K562 (cell line): ENCODE measurements around the gene PIP4K2C. TPM values are rescaled to one million over a fixed set of nuclear protein-coding genes. Genes with fewer than 3 reads are reported as not detected.

Experiments
- ATAC-seq: fragments of 200-7000 bp; cut with Tn5 transposase; 3 replicates; pipeline ENCODE4 v1.9.1; 2020; ENCODE audit warnings: moderate library complexity
- BruUV-seq: library from RNA; stranded (reverse); fragments of 400-500 nt; replicated peaks from 2 replicates; lab custom pipeline; 2021; lab: Mats Ljungman, UMichigan
- CTCF ChIA-PET: fragments of 300-600 bp; formaldehyde crosslinking; extraction: SDS; loops from one replicate; lab custom pipeline; 2021; ENCODE audit warnings: low intra/inter-chr PET ratio; lab: Yijun Ruan, JAX
- POLR2A ChIA-PET: fragments of 300-600, 350-650 bp; sonication (Branson Sonifier 250); formaldehyde crosslinking; extraction: SDS; loops from one replicate; lab custom pipeline; 2021; ENCODE audit warnings: antibody characterized with exemption, inconsistent platforms; lab: Yijun Ruan, JAX
- DNase-seq, 4 experiments: peaks; one replicate each; pipeline versions ENCODE4 v3.0.0 to v3.0.0-alpha.2; 2011 to 2018; ENCODE audit warnings: low spot score in 3 of 4, mixed read lengths in 3 of 4; ENCODE audit errors: extremely low read depth in 1 of 4
- FAIRE-seq: peaks from 2 replicates; lab custom pipeline; 2011; peaks lifted over from hg19 to GRCh38; lab: Jason Lieb, UNC
- H2AFZ ChIP-seq: 2 replicates; pipeline ENCODE4 v1.6.0; 2011; ENCODE audit warnings: low read depth, low read length, control low read depth, inconsistent platforms
- H3K27ac ChIP-seq: fragments of 200-600 bp; 3 replicates; pipeline ENCODE4 v1.8.0; 2011; ENCODE audit warnings: low read depth, mild to moderate bottlenecking, control low read depth, inconsistent platforms, low read length, moderate library complexity, mixed read lengths; ENCODE audit errors: extremely low read depth
- H3K27me3 ChIP-seq, 2 experiments: fragments of 300-600 bp in 1 of 2; 2 replicates in 1 of 2; 3 replicates in 1 of 2; pipeline versions ENCODE4 v1.6.0 to v1.8.0; 2011; ENCODE audit warnings: inconsistent platforms in 2 of 2, low read length in 2 of 2, mild to moderate bottlenecking in 1 of 2, mixed read lengths in 1 of 2, moderate library complexity in 1 of 2; ENCODE audit not compliant: control insufficient read depth in 2 of 2, insufficient read depth in 2 of 2
- H3K36me3 ChIP-seq: fragments of 300-600 bp; 3 replicates; pipeline ENCODE4 v1.8.0; 2011; ENCODE audit warnings: mild to moderate bottlenecking, low read length, inconsistent platforms; ENCODE audit not compliant: control insufficient read depth, insufficient read depth
- H3K4me1 ChIP-seq, 2 experiments: fragments of 200-600 bp in 1 of 2; replicated peaks in 1 of 2; 2 replicates in 1 of 2; 3 replicates in 1 of 2; pipeline versions ENCODE4 v1.5.1 to v1.8.0; 2011; ENCODE audit warnings: inconsistent platforms in 2 of 2, low read length in 2 of 2, mild to moderate bottlenecking in 1 of 2, mixed read lengths in 1 of 2, moderate library complexity in 1 of 2; ENCODE audit not compliant: control insufficient read depth in 2 of 2, insufficient read depth in 2 of 2
- H3K4me2 ChIP-seq: 2 replicates; pipeline ENCODE4 v1.6.1; 2011; ENCODE audit warnings: low read length, control low read depth, inconsistent platforms, mixed read lengths; ENCODE audit not compliant: insufficient read depth
- H3K4me3 ChIP-seq: fragments of 200-600 bp; sonication (generic), shearing (Covaris generic); 2 replicates; pipeline ENCODE4 v1.5.1; 2016; ENCODE audit warnings: control low read depth, inconsistent platforms
- H3K79me2 ChIP-seq: fragments of 200-600 bp; 3 replicates; pipeline ENCODE4 v1.8.0; 2011; ENCODE audit warnings: low read length, inconsistent platforms; ENCODE audit not compliant: control insufficient read depth, insufficient read depth
- H3K9ac ChIP-seq, 2 experiments: 2 replicates each; pipeline versions ENCODE4 v1.6.0 to v1.6.1; 2011; ENCODE audit warnings: low read depth in 2 of 2, low read length in 2 of 2, control low read depth in 1 of 2, inconsistent platforms in 1 of 2, mild to moderate bottlenecking in 1 of 2, mixed read lengths in 1 of 2; ENCODE audit not compliant: insufficient read depth in 1 of 2
- H3K9me1 ChIP-seq: one replicate; pipeline ENCODE4 v1.6.0; 2011; ENCODE audit warnings: inconsistent platforms, mild to moderate bottlenecking, low read length, moderate library complexity; ENCODE audit not compliant: control insufficient read depth, insufficient read depth
- H3K9me3 ChIP-seq: replicated peaks from 2 replicates; pipeline ENCODE4 v1.5.1; 2011; ENCODE audit warnings: low read depth, low read length, inconsistent platforms; ENCODE audit not compliant: control insufficient read depth, insufficient read depth
- H4K20me1 ChIP-seq: replicated peaks from 2 replicates; pipeline ENCODE4 v1.6.1; 2011; ENCODE audit warnings: low read length, inconsistent platforms, mixed read lengths; ENCODE audit not compliant: control insufficient read depth, insufficient read depth
- ARID1B ChIP-seq: fragments of 450-650 bp; IDR thresholded peaks from 2 replicates; pipeline ENCODE4 v1.6.1; 2016; ENCODE audit warnings: antibody characterized with exemption, mild to moderate bottlenecking, inconsistent platforms
- EP400 ChIP-seq: fragments of 450-650 bp; IDR thresholded peaks from 2 replicates; pipeline ENCODE4 v1.6.1; 2017; ENCODE audit warnings: antibody characterized with exemption, mild to moderate bottlenecking, moderate library complexity
- ERF ChIP-seq: fragments of 450-650 bp; formaldehyde crosslinking; IDR thresholded peaks from 2 replicates; pipeline ENCODE4 v1.4.0; 2020; ENCODE audit warnings: mild to moderate bottlenecking, mixed read lengths
- FOXM1 ChIP-seq, 2 experiments: fragments of 450-650 bp in 1 of 2; sonication (generic) in 1 of 2; formaldehyde crosslinking in 1 of 2; IDR thresholded peaks; 2 replicates each; pipeline versions ENCODE4 v1.6.1 to v1.9.0; 2017 to 2022; ENCODE audit warnings: low read depth in 2 of 2, mild to moderate bottlenecking in 2 of 2, missing genetic modification reagents in 1 of 2, moderate library complexity in 1 of 2
- KDM2B ChIP-seq: fragments of 250-450 bp; sonication (Bioruptor Pico); IDR thresholded peaks from 2 replicates; pipeline ENCODE4 v1.8.0; 2021; ENCODE audit warnings: mild to moderate bottlenecking, moderate library complexity
- KDM5B ChIP-seq: fragments of 200-600 bp; sonication (generic); IDR thresholded peaks from 2 replicates; pipeline ENCODE4 v1.6.1; 2012; ENCODE audit warnings: low read depth, mild to moderate bottlenecking, moderate library complexity, low read length, control low read depth, inconsistent platforms; ENCODE audit not compliant: insufficient replicate concordance
- NCOA4 ChIP-seq: fragments of 450-650 bp; IDR thresholded peaks from 2 replicates; pipeline ENCODE4 v1.6.1; 2018; ENCODE audit warnings: mild to moderate bottlenecking; ENCODE audit not compliant: partially characterized antibody
- NELFE ChIP-seq: IDR thresholded peaks from 2 replicates; pipeline ENCODE4 v1.6.1; 2011; ENCODE audit warnings: mild to moderate bottlenecking; ENCODE audit not compliant: insufficient read depth, insufficient read length
- NRF1 ChIP-seq, 2 experiments: fragments of 450-650 bp; IDR thresholded peaks in 1 of 2; conservative IDR thresholded peaks in 1 of 2; 2 replicates each; pipeline ENCODE4 v1.6.1; 2014; ENCODE audit warnings: mild to moderate bottlenecking in 2 of 2
- PHF8 ChIP-seq: fragments of 200-600 bp; sonication (generic); IDR thresholded peaks from 2 replicates; pipeline ENCODE4 v1.6.1; 2012; ENCODE audit warnings: mixed run types, mild to moderate bottlenecking, inconsistent platforms, low read length, moderate library complexity, borderline replicate concordance
- POLR2A ChIP-seq: fragments of 450-650 bp; conservative IDR thresholded peaks from 2 replicates; pipeline ENCODE4 v1.6.1; 2016
- SAFB ChIP-seq: fragments of 200-400 bp; formaldehyde crosslinking; IDR thresholded peaks from 2 replicates; pipeline ENCODE4 v1.6.1; 2017; ENCODE audit warnings: low read depth, low read length, borderline replicate concordance
- SLC30A9 ChIP-seq: fragments of 250-450 bp; sonication (Bioruptor Pico); IDR thresholded peaks from 2 replicates; pipeline ENCODE4 v1.8.0; 2022; ENCODE audit warnings: mild to moderate bottlenecking, moderate library complexity
- SP1 ChIP-seq: sonication (generic); formaldehyde crosslinking; IDR thresholded peaks from 2 replicates; pipeline ENCODE4 v1.8.1; 2022; ENCODE audit warnings: mild to moderate bottlenecking, missing genetic modification reagents
- YY1 ChIP-seq, 3 experiments: IDR thresholded peaks; 2 replicates each; pipeline ENCODE4 v1.6.1; 2011; ENCODE audit warnings: low read length in 2 of 3, mild to moderate bottlenecking in 2 of 3, moderate library complexity in 2 of 3, borderline replicate concordance in 1 of 3, control low read depth in 1 of 3, low read depth in 1 of 3; ENCODE audit not compliant: insufficient read depth in 3 of 3, insufficient replicate concordance in 2 of 3, control insufficient read depth in 1 of 3, insufficient read length in 1 of 3; ENCODE audit errors: extremely low read depth in 1 of 3
- WGBS: fragments of 100-300 bp; shearing (Covaris generic); methylation state at CpG from one replicate; pipeline ENCODE4 v1.1.6; 2016; ENCODE audit warnings: low coverage, mixed read lengths; ENCODE audit not compliant: insufficient coverage; ENCODE audit errors: missing lambda C conversion rate; 5-methylcytosine and 5-hydroxymethylcytosine counted together
- in situ Hi-C: fragments of 300-500 bp; cut with MboI; formaldehyde crosslinking; loops from 4 replicates; pipeline ENCODE4 v1.15.0; 2018; ENCODE audit warnings: inconsistent platforms, mixed read lengths
- intact Hi-C: fragments of 100-400 bp; cut with micrococcal nuclease; formaldehyde crosslinking; loops from 2 replicates; pipeline ENCODE4 v1.14.2; 2022
- polyA plus RNA-seq, 8 experiments: library from polyadenylated mRNA; depleted of rRNA in 4 of 8; stranded (reverse) in 5 of 8; unstranded in 3 of 8; fragments of >200 nt; fragmentation: Nextera tagmentation in 2 of 8; fragmentation: Illumina TruSeq in 1 of 8; extraction: Ambion mirVana in 2 of 8; extraction: Trizol in 1 of 8; gene quantifications; 2 replicates each; pipeline versions ENCODE4 v1.2.1 to v1.2.3, GENCODE V29; 2011 to 2014; ENCODE audit warnings: inconsistent platforms in 1 of 8, missing spikeins in 1 of 8
- total RNA-seq, 7 experiments: library from RNA; depleted of rRNA in 6 of 7; stranded (reverse); fragments of >200 nt in 6 of 7; fragmentation: Illumina TruSeq in 2 of 7; extraction: Trizol in 2 of 7; gene quantifications; 2 replicates each; pipeline versions ENCODE4 v1.2.1 to v1.2.3, GENCODE V29; 2011 to 2021; ENCODE audit warnings: low replicate concordance in 1 of 7
- TF ChIP-seq, protein P1 (sequence below): fragments of 450-650 bp; IDR thresholded peaks from 2 replicates; pipeline ENCODE4 v1.6.1; 2016; ENCODE audit warnings: missing biosample characterization, missing genetic modification characterization
- TF ChIP-seq, protein P2 (sequence below), 2 experiments: fragments of 450-650 bp in 1 of 2; sonication (generic) in 1 of 2; formaldehyde crosslinking in 1 of 2; IDR thresholded peaks in 1 of 2; conservative IDR thresholded peaks in 1 of 2; 2 replicates each; pipeline versions ENCODE4 v1.6.1 to v1.8.1; 2016 to 2023; ENCODE audit warnings: mild to moderate bottlenecking in 2 of 2, moderate library complexity in 2 of 2, inconsistent platforms in 1 of 2, missing genetic modification reagents in 1 of 2
- TF ChIP-seq, protein P3 (sequence below): sonication (generic); formaldehyde crosslinking; IDR thresholded peaks from 2 replicates; pipeline ENCODE4 v1.8.0; 2022; ENCODE audit warnings: mild to moderate bottlenecking, missing genetic modification reagents

The PIP4K2C gene
- total and polyA plus RNA-seq, 9 of the 15 experiments (the other 6 are each of a cell fraction or from before 2014, with no cell fraction given), result 9.0 to 41.4 (median 18.3) TPM

- peak within 1 kb of the TSS; percentile 90 for H2AFZ ChIP-seq
- peak within 1 kb of the TSS; percentile 65 for H3K4me3 ChIP-seq
- H3K36me3 ChIP-seq, result peaks cover 13% of the 10 kb centered on the region; the same call in 2 of the 3 replicates
- 19% methylated on average over 17 of the region's 55 CpGs for WGBS
- no peaks in the 10 kb centered on the region for H3K27me3 ChIP-seq
- CTCF ChIA-PET, result no interaction called here
- no TSS peak for BruUV-seq
- H3K9ac ChIP-seq, result peak within 1 kb of the TSS; percentile 69 to 91
- intact Hi-C loops, result no loop called here
- peaks cover 50 to 62% of the 10 kb centered on the region in 2 experiments for H3K4me1 ChIP-seq
- H3K4me2 ChIP-seq, result peak within 1 kb of the TSS; percentile 68
- DNase-seq (peak; percentile 83 to 95 (median 94)), ATAC-seq (peak; percentile 88), FAIRE-seq (no peak)
- H3K9me3 ChIP-seq, result no peaks in the 10 kb centered on the region
- H4K20me1 ChIP-seq, result no peaks in the 10 kb centered on the region
- peaks cover 4% of the 10 kb centered on the region for H3K9me1 ChIP-seq
- H3K27ac ChIP-seq, result peak within 1 kb of the TSS; percentile 72
- peaks cover 2% of the 10 kb centered on the region; the same call in 2 of the 3 replicates for H3K79me2 ChIP-seq
- POLR2A ChIA-PET, result interaction anchor here (0.6 to 1.7 kb wide), 5 partner anchors 10 to 95 kb away, joined by 3 to 6 read pairs (median 4); partner anchors contain the start of gene DDIT3
- in situ Hi-C loops, result no loop called here
- TF ChIP-seq KDM5B (peak; percentile 62), POLR2A (peak; percentile 85), PHF8 (peak; percentile 79), ARID1B (peak; percentile 10; the same call in 1 of the 2 replicates), KDM2B (CRISPR knock-in tag) (no peak), NRF1 (conservative IDR thresholded peaks at IDR 0.05 in 1 of 2, IDR thresholded peaks at IDR 0.05 in 1 of 2) (peak; percentile 64 to 66), YY1 (IDR thresholded peaks at IDR 0.05; ENCODE audit: borderline replicate concordance in 1 of 3, control insufficient read depth in 1 of 3, extremely low read depth in 1 of 3, insufficient read depth in 3 of 3, insufficient read length in 1 of 3, insufficient replicate concordance in 2 of 3, low read depth in 1 of 3, low read length in 2 of 3) (peak in 2 of 3 experiments; percentile 30 to 40), SAFB (no peak), ERF (CRISPR knock-in tag) (0 out of 2 replicates have a peak, but pooled peaks have one; percentile 47), FOXM1 (IDR thresholded peaks at IDR 0.05; ENCODE audit: low read depth) (no peak), FOXM1 (CRISPR knock-in tag; IDR thresholded peaks at IDR 0.05; ENCODE audit: low read depth) (no peak), SP1 (no peak), EP400 (peak; percentile 77; the same call in 1 of the 2 replicates), SLC30A9 (CRISPR knock-in tag) (no peak), NCOA4 (no peak), NELFE (peak; percentile 26)
- TF ChIP-seq, protein P1, sequence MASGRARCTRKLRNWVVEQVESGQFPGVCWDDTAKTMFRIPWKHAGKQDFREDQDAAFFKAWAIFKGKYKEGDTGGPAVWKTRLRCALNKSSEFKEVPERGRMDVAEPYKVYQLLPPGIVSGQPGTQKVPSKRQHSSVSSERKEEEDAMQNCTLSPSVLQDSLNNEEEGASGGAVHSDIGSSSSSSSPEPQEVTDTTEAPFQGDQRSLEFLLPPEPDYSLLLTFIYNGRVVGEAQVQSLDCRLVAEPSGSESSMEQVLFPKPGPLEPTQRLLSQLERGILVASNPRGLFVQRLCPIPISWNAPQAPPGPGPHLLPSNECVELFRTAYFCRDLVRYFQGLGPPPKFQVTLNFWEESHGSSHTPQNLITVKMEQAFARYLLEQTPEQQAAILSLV (tag), result no peak
- TF ChIP-seq, protein P2, sequence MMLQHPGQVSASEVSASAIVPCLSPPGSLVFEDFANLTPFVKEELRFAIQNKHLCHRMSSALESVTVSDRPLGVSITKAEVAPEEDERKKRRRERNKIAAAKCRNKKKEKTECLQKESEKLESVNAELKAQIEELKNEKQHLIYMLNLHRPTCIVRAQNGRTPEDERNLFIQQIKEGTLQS (IDR thresholded peaks at IDR 0.05), result no peak
- TF ChIP-seq, protein P2 (CRISPR knock-in tag; conservative IDR thresholded peaks at IDR 0.05), result no peak
- TF ChIP-seq, protein P3, sequence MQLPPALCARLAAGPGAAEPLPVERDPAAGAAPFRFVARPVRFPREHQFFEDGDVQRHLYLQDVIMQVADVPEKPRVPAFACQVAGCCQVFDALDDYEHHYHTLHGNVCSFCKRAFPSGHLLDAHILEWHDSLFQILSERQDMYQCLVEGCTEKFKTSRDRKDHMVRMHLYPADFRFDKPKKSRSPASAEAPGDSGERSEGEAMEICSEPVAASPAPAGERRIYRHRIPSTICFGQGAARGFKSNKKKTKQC, result 0 out of 2 replicates have a peak, but pooled peaks have one; percentile 57
Measured at GRCh38 chr12:57611108-57611826, 20.3 kb downstream of the PIP4K2C start, which contains the start of gene ARHGEF25. ARHGEF25 (plus strand) TSS chr12:57611435; CDS start chr12:57611895, 460 bp downstream.
